GM15510 (cell line): Measurements from ENCODE around the gene CDH4.

Source experiments
- POLR2A ChIP-seq: IDR thresholded peaks from 3 replicates; pipeline ENCODE4 v1.6.1; 2011; ENCODE audit warnings: borderline replicate concordance; ENCODE audit not compliant: insufficient read length; ENCODE audit errors: extremely low read depth

Gene CDH4

GRCh38 chr20:61677928-61678327 lies 425.9 kb downstream of the CDH4 start:
- TF ChIP-seq POLR2A, result no peak

- TF ChIP-seq POLR2A, result no peak
Observed at GRCh38 chr20:61678437-61678836, 426.4 kb downstream of the CDH4 start.

- TF ChIP-seq POLR2A, result no peak
Observed at GRCh38 chr20:61679473-61679872, 427.4 kb downstream of the CDH4 start.

GRCh38 chr20:61680096-61680495 lies 428.0 kb downstream of the CDH4 start:
- TF ChIP-seq POLR2A, result no peak

- TF ChIP-seq POLR2A, result no peak
Observed at GRCh38 chr20:61682114-61682995, 430.3 kb downstream of the CDH4 start.

- TF ChIP-seq POLR2A, result no peak
Observed at GRCh38 chr20:61682996-61683681, 431.1 kb downstream of the CDH4 start.

- TF ChIP-seq POLR2A, result no peak
Observed at GRCh38 chr20:61683721-61684120, 431.7 kb downstream of the CDH4 start.

- TF ChIP-seq POLR2A, result no peak
Observed at GRCh38 chr20:61684136-61684535, 432.1 kb downstream of the CDH4 start.

GRCh38 chr20:61684583-61685235 lies 432.6 kb downstream of the CDH4 start:
- TF ChIP-seq POLR2A, result no peak

GRCh38 chr20:61685462-61685861 lies 433.4 kb downstream of the CDH4 start:
- TF ChIP-seq POLR2A, result no peak

- no peak for TF ChIP-seq POLR2A
Observed at GRCh38 chr20:61686051-61686936, 434.2 kb downstream of the CDH4 start.

GRCh38 chr20:61688411-61688810 lies 436.4 kb downstream of the CDH4 start:
- TF ChIP-seq POLR2A, result no peak

- TF ChIP-seq POLR2A, result no peak
Observed at GRCh38 chr20:61690150-61690549, 438.1 kb downstream of the CDH4 start.

- TF ChIP-seq POLR2A, result no peak
Observed at GRCh38 chr20:61690993-61691838, 439.2 kb downstream of the CDH4 start.

GRCh38 chr20:61691978-61692377 lies 439.9 kb downstream of the CDH4 start:
- no peak for TF ChIP-seq POLR2A
